ENCODE measurements around the gene STK24.

DNA sequence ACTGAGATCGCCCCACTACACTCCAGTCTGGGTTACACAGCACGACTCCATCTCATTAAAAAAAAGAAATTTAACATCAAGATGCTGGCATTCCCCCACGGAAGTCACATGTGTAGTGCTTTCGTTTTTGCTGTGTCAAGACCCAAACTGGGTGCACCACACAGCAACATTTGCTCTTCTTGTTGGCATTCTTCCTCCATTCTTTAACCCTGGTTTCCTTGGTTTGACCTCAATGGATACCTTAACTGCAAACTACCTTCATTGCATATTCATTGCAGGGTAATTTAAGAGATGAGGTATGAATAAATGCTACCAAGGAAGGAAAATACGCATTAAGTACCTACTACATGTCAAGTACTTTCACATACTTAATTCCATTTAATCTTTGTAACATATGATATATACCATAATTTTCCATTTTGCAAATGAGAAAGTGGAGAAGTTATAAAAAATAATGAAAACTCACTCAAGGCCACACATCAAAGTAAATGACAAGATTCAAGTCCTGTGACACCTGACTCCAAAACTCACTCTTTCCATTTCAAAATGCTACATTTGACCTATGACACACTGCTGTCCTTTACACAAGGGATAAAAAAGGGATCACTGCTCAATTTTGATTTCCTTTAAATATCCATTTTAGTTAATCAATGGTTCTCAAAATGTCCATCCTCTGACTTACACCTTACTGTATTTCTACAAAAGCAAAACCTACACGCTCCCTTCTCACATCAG, 59.2 kb downstream of the STK24 start:
- TF ChIP-seq, protein P1, sequence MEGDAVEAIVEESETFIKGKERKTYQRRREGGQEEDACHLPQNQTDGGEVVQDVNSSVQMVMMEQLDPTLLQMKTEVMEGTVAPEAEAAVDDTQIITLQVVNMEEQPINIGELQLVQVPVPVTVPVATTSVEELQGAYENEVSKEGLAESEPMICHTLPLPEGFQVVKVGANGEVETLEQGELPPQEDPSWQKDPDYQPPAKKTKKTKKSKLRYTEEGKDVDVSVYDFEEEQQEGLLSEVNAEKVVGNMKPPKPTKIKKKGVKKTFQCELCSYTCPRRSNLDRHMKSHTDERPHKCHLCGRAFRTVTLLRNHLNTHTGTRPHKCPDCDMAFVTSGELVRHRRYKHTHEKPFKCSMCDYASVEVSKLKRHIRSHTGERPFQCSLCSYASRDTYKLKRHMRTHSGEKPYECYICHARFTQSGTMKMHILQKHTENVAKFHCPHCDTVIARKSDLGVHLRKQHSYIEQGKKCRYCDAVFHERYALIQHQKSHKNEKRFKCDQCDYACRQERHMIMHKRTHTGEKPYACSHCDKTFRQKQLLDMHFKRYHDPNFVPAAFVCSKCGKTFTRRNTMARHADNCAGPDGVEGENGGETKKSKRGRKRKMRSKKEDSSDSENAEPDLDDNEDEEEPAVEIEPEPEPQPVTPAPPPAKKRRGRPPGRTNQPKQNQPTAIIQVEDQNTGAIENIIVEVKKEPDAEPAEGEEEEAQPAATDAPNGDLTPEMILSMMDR (IDR thresholded peaks at IDR 0.05), result no peak
- no peak for TF ChIP-seq POLR2A (IDR thresholded peaks at IDR 0.05)
